Kasumi-1 (cell line): ENCODE measurements around the gene ZNF391.
"Not testable (repeated sequence)": the region's sequence is repeated elsewhere in the genome, so short reads cannot be mapped to it uniquely, and the experiment has no call there.

Experiments
- DNase-seq, 2 experiments: peaks; one replicate each; lab custom pipeline; 2025; lab: John Stamatoyannopoulos, UW

Gene ZNF391

GRCh38 chr6:27388293-27389197 lies at the start of gene ZNF391:
Gene ZNF391 (plus strand): TSS chr6:27388759. CDS start chr6:27400371, 11,612 bp downstream.
- peak; percentile 89 to 91 for DNase-seq

GRCh38 chr6:27352850-27353249 lies 35.7 kb upstream of the ZNF391 start:
- no peak for DNase-seq

GRCh38 chr6:27358786-27359185 lies 29.8 kb upstream of the ZNF391 start:
- no peak for DNase-seq

- no peak for DNase-seq
Observed at GRCh38 chr6:27359231-27359630, 29.3 kb upstream of the ZNF391 start.

- no peak for DNase-seq
Observed at GRCh38 chr6:27368202-27368601, 20.4 kb upstream of the ZNF391 start.

- no peak for DNase-seq
Observed at GRCh38 chr6:27370391-27370790, 18.2 kb upstream of the ZNF391 start.

- DNase-seq = no peak
Observed at GRCh38 chr6:27374824-27375612, 13.5 kb upstream of the ZNF391 start.

GRCh38 chr6:27375613-27376079 lies 12.9 kb upstream of the ZNF391 start:
- DNase-seq = no peak

- DNase-seq = not testable (repeated sequence)
Observed at GRCh38 chr6:27378406-27378805, 10.2 kb upstream of the ZNF391 start.

GRCh38 chr6:27381001-27381400 lies 7.6 kb upstream of the ZNF391 start:
- DNase-seq = not testable (repeated sequence)

GRCh38 chr6:27383011-27383410 lies 5.5 kb upstream of the ZNF391 start:
- no peak for DNase-seq

GRCh38 chr6:27383481-27383880 lies 5.1 kb upstream of the ZNF391 start:
- no peak for DNase-seq

GRCh38 chr6:27392623-27393022 lies 4.1 kb downstream of the ZNF391 start:
- DNase-seq = no peak

GRCh38 chr6:27394073-27394472 lies 5.5 kb downstream of the ZNF391 start:
- DNase-seq = no peak

GRCh38 chr6:27400877-27401642 lies 12.5 kb downstream of the ZNF391 start:
- no peak for DNase-seq

GRCh38 chr6:27406085-27406484 lies 17.5 kb downstream of the ZNF391 start:
- no peak for DNase-seq

- no peak for DNase-seq
Observed at GRCh38 chr6:27407153-27407814, 18.7 kb downstream of the ZNF391 start.

GRCh38 chr6:27414300-27414699 lies 25.7 kb downstream of the ZNF391 start:
- no peak for DNase-seq

- no peak for DNase-seq
Observed at GRCh38 chr6:27414996-27415395, 26.4 kb downstream of the ZNF391 start.

GRCh38 chr6:27415898-27416297 lies 27.3 kb downstream of the ZNF391 start:
- DNase-seq = no peak

- no peak for DNase-seq
Observed at GRCh38 chr6:27419363-27419762, 30.8 kb downstream of the ZNF391 start.
